ENCODE data around the gene KCNG3.
"Not testable (repeated sequence)": the region's sequence is repeated elsewhere in the genome, so short reads cannot be mapped to it uniquely, and the experiment has no call there.

The KCNG3 gene

DNA sequence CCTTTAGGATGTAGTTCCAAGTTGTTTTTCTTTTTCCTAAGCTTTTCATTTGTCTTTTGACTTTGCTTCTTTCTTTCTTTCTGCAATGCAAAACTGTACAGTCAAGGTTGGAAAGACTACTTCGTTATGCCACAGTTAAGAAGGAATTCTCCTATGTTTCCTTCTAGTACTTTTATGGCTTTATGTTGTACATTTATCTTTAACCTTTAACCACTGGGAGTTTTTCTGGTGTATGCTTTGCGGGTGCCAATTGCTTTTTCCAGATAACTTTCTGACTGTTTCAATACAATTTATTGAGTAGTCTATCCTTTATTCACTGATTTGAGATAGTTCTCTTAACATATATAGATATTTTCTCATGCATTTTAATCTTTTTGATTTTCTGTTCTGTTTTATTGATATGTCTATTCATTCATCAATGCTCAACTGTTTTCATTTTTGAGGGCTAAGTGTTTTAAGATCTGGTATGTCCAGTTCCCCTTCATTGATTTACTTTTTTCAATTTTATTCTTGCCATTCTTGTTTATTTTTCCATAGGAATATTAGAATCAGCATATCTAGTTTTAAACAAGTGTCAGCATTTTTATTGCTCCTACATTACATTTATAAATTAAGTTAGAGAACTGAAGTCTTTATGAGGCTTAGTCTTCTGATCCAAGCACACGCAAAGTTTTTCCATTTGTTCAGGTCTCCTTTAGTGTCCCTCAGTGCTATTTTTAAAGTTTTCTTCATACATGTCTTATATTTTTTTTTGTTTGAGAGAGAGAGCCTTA is 82.9 kb downstream of the KCNG3 start:
- TF ChIP-seq CTCF (IDR thresholded peaks at IDR 0.05) (no peak), ZFX (IDR thresholded peaks at IDR 0.05; ENCODE audit: borderline replicate concordance) (no peak)
- no peak overlapping the region for H3K27ac ChIP-seq

GRCh38 chr2:42408009-42408408 is 85.8 kb downstream of the KCNG3 start:
- TF ChIP-seq CTCF (IDR thresholded peaks at IDR 0.05) (no peak), ZFX (IDR thresholded peaks at IDR 0.05; ENCODE audit: borderline replicate concordance) (no peak)
- H3K27ac ChIP-seq, result no peak overlapping the region

GRCh38 chr2:42407476-42407875 is 86.3 kb downstream of the KCNG3 start:
- TF ChIP-seq ZFX (IDR thresholded peaks at IDR 0.05; ENCODE audit: borderline replicate concordance) (no peak), CTCF (IDR thresholded peaks at IDR 0.05) (no peak)
- H3K27ac ChIP-seq, result no peak overlapping the region

DNA sequence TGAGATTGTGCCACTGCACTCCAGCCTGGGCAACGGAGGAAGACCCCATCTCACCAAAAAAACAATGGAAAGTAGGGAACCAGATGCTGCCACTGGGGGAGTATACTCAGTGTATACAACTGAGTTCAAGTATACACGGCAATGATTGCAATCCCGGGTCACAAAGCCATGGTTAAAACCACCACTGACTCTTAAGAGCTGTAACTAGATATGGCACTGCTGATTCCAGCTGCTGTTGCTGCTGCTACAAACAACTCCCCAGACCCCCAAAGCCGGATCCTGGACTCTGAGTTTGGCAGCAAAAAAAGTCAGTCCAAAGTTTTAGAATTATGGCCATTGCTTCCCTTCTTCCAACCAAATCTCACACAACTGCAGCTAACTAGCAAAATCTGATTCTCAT is 89.1 kb downstream of the KCNG3 start:
- no peak overlapping the region for H3K27ac ChIP-seq
- TF ChIP-seq CTCF (IDR thresholded peaks at IDR 0.05) (no peak), ZFX (IDR thresholded peaks at IDR 0.05; ENCODE audit: borderline replicate concordance) (no peak)

GRCh38 chr2:42401773-42402172 is 92.0 kb downstream of the KCNG3 start:
- no peak overlapping the region for H3K27ac ChIP-seq
- TF ChIP-seq ZFX (IDR thresholded peaks at IDR 0.05; ENCODE audit: borderline replicate concordance), result no peak
- no peak for TF ChIP-seq CTCF (IDR thresholded peaks at IDR 0.05)

- not testable (repeated sequence) for H3K27ac ChIP-seq
Observed at GRCh38 chr2:42398052-42398451, 95.7 kb downstream of the KCNG3 start.

DNA sequence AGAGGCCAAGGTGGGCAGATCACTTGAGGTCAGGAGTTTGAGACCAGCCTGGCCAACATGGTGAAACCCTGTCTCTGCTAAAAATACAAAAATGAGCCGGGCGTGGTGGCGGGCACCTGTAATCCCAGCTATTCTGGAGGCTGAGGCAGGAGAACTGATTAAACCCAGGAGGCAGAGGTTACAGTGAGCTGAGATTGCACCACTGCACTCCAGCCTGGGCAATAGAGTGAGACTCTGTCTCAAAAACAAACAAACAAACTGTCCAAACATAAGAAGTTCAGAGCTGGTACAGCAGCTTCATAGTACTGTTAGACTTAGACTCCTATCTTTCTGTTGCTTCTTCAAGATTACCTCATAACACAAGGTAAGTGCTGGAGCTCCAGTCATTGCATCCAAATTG is 100.5 kb downstream of the KCNG3 start:
- not testable (repeated sequence) for H3K27ac ChIP-seq

DNA sequence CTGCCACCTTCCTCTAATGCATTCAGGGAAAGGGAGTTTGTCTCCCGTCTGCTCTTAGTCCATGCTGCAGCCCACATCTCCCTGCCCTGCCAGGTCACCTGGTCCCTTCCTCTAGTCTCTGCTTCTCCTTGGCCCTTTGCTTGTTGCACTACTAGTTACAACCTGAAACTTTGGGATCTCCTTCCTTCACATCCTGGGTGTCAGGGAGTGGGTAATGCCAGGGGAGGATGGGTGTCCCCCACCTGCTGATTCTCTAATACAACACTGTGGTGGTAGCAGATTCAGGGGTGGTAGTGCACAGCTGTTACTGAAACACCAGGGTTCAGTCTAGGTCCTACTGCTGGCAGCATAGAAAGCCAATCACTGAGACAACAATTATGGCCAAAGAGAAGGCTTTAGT is 101.6 kb downstream of the KCNG3 start:
- TF ChIP-seq CTCF (IDR thresholded peaks at IDR 0.05), result no peak
- no peak for TF ChIP-seq ZFX (IDR thresholded peaks at IDR 0.05; ENCODE audit: borderline replicate concordance)
- no peak overlapping the region for H3K27ac ChIP-seq
